ENCODE results near the gene FICD. TPM values are rescaled to one million over a fixed set of nuclear protein-coding genes. Genes with fewer than 3 reads are reported as not detected.

FICD gene
- total RNA-seq, 2 donors from 2014 or later = 8.2 to 10.7 TPM

DNA sequence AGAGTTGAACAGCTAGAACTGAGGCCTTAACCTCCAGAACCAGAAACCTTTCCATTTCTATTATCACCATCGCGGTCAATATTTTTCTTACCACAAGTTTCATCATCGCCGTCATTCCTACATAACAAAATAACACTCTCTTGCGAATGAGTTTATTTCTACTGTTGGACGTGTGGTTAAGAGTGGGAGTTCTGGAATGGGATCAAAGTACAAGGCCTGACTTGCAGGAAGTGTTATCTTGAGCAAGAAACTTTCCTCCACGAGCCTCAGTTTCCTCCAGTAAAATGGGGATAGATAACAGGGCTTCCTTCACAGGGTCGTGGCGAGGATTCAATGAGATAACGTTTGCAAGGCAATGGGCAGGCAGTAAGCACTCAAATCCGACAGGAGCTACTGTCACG, 45.2 kb downstream of the FICD start:
- H3K4me1 ChIP-seq (replicated peaks) = no peaks in the 10 kb centered on the region
- under 1% methylated on average over 12 of the region's 12 CpGs for WGBS
- no peaks in the 10 kb centered on the region for H3K9me3 ChIP-seq
- H3K36me3 ChIP-seq = no peaks in the 10 kb centered on the region
- intact Hi-C loops (cut with DNase I) = loop anchor here (5.0 kb wide), 2 partner anchors 297 to 532 kb away; partner anchors contain the start of genes ALKBH2 and SSH1
- no peak for TF ChIP-seq POLR2AphosphoS5 (IDR thresholded peaks at IDR 0.05)
- TF ChIP-seq, protein P1, sequence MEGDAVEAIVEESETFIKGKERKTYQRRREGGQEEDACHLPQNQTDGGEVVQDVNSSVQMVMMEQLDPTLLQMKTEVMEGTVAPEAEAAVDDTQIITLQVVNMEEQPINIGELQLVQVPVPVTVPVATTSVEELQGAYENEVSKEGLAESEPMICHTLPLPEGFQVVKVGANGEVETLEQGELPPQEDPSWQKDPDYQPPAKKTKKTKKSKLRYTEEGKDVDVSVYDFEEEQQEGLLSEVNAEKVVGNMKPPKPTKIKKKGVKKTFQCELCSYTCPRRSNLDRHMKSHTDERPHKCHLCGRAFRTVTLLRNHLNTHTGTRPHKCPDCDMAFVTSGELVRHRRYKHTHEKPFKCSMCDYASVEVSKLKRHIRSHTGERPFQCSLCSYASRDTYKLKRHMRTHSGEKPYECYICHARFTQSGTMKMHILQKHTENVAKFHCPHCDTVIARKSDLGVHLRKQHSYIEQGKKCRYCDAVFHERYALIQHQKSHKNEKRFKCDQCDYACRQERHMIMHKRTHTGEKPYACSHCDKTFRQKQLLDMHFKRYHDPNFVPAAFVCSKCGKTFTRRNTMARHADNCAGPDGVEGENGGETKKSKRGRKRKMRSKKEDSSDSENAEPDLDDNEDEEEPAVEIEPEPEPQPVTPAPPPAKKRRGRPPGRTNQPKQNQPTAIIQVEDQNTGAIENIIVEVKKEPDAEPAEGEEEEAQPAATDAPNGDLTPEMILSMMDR (IDR thresholded peaks at IDR 0.05) = no peak
- TF ChIP-seq POLR2A (IDR thresholded peaks at IDR 0.05) = no peak
- peak overlapping the region; percentile 88 for H3K27ac ChIP-seq
- no peaks in the 10 kb centered on the region for H3K27me3 ChIP-seq (replicated peaks; ENCODE audit: insufficient read depth)
- peak overlapping the region; percentile 89 to 97 for H3K4me3 ChIP-seq
- DNase-seq (ENCODE audit: low spot score) = no peak

DNA sequence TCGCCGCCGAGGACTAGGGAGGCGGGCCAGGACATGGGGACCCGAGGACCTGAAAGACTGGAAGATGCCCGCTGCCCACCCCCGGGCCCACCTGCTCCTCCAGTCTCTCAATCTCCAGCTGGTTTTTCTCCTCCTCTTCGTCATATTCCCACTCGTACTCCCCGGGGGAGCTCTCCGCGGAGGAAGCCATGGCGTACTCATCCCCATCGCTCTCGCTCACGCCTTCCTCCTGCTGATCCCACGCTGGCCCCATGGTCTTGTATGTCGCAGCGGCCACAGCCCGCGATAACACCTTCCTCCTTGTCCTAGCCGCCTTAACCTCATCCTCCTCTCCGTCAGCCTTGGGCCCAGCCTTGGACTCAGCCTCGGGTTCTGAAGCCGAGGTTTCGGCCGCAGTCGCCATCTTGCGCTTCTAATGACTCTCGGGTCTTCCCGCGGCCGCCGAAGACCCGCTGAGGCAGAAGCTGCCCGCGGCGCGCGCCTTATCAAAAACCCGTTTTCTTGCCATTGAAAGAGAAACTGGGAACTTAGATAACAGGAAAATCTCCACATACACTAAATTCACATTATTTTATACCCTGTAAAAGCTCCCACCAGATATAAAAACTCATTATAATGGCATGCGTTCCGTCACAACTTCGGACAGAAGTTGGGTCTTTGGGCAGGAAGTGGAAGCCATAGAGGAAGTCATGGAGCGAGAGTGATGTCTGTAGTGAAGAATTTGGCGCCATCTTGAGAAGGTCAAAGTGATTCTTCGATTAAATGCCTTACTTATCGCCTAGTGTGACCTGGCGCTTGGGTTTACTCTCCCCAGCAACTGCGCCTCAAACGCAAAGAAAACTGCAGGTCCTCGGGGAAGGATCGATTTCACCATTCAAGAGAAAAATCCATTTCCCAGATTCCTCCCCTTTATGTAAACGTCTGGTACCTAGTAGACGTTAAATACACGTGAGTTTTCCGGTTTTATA, 46.0 kb downstream of the FICD start, which contains the start of gene SART3:
Gene SART3 (minus strand): TSS at position 422 of the 968 bp plus-strand sequence. CDS start 19 bp downstream, at position 403.
- intact Hi-C loops (cut with DNase I) = loop anchor here (5.0 kb wide), 2 partner anchors 296 to 531 kb away; partner anchors contain the start of genes ALKBH2 and SSH1
- Histone ChIP-seq H3K4me1 (replicated peaks) (no peaks in the 10 kb centered on the region), H3K9me3 (no peaks in the 10 kb centered on the region), H3K27ac (peak within 1 kb of the TSS; percentile 88), H3K27me3 (replicated peaks; ENCODE audit: insufficient read depth) (no peaks in the 10 kb centered on the region), H3K4me3 (peak within 1 kb of the TSS; percentile 89 to 97), H3K36me3 (no peaks in the 10 kb centered on the region)
- peak; percentile 75 for DNase-seq (ENCODE audit: low spot score)
- TF ChIP-seq POLR2AphosphoS5 (IDR thresholded peaks at IDR 0.05) = peak; percentile 94
- TF ChIP-seq, protein P1 (IDR thresholded peaks at IDR 0.05) = no peak
- TF ChIP-seq POLR2A (IDR thresholded peaks at IDR 0.05) = peak; percentile 48
- WGBS = under 1% methylated on average over 57 of the region's 57 CpGs

GRCh38 chr12:108561852-108562347, 46.8 kb downstream of the FICD start:
- Histone ChIP-seq H3K9me3 (no peaks in the 10 kb centered on the region), H3K4me3 (peak overlapping the region; percentile 89 to 97), H3K27me3 (replicated peaks; ENCODE audit: insufficient read depth) (no peaks in the 10 kb centered on the region), H3K36me3 (no peaks in the 10 kb centered on the region), H3K27ac (peak overlapping the region; percentile 88), H3K4me1 (replicated peaks) (no peaks in the 10 kb centered on the region)
- intact Hi-C loops (cut with DNase I) = loop anchor here (2.0 to 5.0 kb wide), 3 partner anchors 241 to 530 kb away; partner anchors contain the start of genes ALKBH2 and SSH1
- TF ChIP-seq, protein P1 (IDR thresholded peaks at IDR 0.05) = no peak
- no peak for TF ChIP-seq POLR2AphosphoS5 (IDR thresholded peaks at IDR 0.05)
- under 1% methylated on average over 20 of the region's 20 CpGs for WGBS
- no peak for DNase-seq (ENCODE audit: low spot score)

DNA sequence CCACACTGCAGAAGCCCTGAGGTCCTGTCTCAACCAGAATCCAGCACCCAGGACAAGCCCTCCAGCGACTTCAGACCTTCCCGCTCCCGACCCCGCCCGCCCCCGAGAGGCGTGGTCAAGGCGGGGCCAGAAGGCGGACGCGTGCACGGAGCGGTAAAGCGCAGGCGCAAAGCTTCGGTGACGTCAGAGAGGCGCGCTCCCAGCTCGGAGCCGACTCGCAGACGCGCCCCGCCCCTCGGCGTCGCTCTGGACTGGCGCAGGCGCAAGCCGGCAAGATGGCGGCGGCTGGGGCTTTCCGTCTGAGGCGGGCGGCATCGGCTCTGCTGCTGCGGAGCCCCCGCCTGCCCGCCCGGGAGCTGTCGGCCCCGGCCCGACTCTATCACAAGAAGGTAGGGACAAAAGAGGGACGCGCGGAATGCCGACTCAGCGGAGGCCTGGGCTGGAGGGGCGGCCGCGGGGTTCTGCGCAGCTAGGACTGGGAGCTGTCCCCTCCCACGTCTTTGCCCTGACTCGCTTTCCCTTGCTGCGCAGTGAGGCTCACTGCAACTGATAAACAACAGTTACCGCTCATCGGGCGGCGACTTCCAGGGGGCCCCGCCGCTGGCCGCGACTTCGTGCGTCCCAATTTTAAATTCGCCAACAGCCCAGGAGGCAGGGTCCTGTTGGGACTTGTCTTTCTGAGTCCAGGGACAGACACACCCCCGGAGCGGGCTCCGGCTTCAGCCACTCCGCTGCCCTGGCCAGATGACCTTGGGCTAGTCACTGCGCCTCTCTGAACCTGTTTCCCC, 47.5 kb downstream of the FICD start, which contains the start of gene ISCU:
Gene ISCU (plus strand): TSS at position 249 of the 788 bp plus-strand sequence. CDS start 27 bp downstream, at position 276.
- Histone ChIP-seq H3K27me3 (replicated peaks; ENCODE audit: insufficient read depth) (no peaks in the 10 kb centered on the region), H3K4me1 (replicated peaks) (no peaks in the 10 kb centered on the region)

More for the DNA sequence above, 47.5 kb downstream of the FICD start, which contains the start of gene ISCU:
- under 1% methylated on average over 44 of the region's 72 CpGs for WGBS
- no peaks in the 10 kb centered on the region for H3K9me3 ChIP-seq
- DNase-seq (ENCODE audit: low spot score) = peak; percentile 95
- TF ChIP-seq, protein P1 (IDR thresholded peaks at IDR 0.05) = no peak
- TF ChIP-seq POLR2A (IDR thresholded peaks at IDR 0.05) = peak; percentile 93
- TF ChIP-seq POLR2AphosphoS5 (IDR thresholded peaks at IDR 0.05) = peak; percentile 98
- peak within 1 kb of the TSS; percentile 88 for H3K27ac ChIP-seq
- H3K4me3 ChIP-seq = peak within 1 kb of the TSS; percentile 89 to 97
- intact Hi-C loops (cut with DNase I) = loop anchor here (2.0 to 5.0 kb wide), 3 partner anchors 240 to 530 kb away; partner anchors contain the start of genes ALKBH2 and SSH1
- H3K36me3 ChIP-seq = no peaks in the 10 kb centered on the region

Measured in prostate gland (tissue), 2 donors.